Fibroblast of lung (primary cell): ENCODE data around the gene EEFSEC. TPM values are rescaled to one million over a fixed set of nuclear protein-coding genes. Genes with fewer than 3 reads are reported as not detected.

Source experiments
- DNase-seq, 2 donors: peaks; one replicate each; pipeline versions ENCODE4 v3.0.0 to v3.0.0-alpha.2; 2010; ENCODE audit warnings: low read depth in 2 of 2
- H2AFZ ChIP-seq: 2 replicates; pipeline ENCODE4 v1.5.1; 2012; ENCODE audit warnings: low read length, control low read depth, inconsistent platforms
- H3K27ac ChIP-seq: 2 replicates; pipeline ENCODE4 v1.5.1; 2011; ENCODE audit warnings: low read length, control low read depth; ENCODE audit not compliant: insufficient read depth
- H3K27me3 ChIP-seq: 2 replicates; pipeline ENCODE4 v1.5.1; 2011; ENCODE audit warnings: mild to moderate bottlenecking, low read length; ENCODE audit not compliant: control insufficient read depth, insufficient read depth
- H3K36me3 ChIP-seq: 2 replicates; pipeline ENCODE4 v1.5.1; 2011; ENCODE audit warnings: low read length; ENCODE audit not compliant: control insufficient read depth, insufficient read depth
- H3K4me1 ChIP-seq: 2 replicates; pipeline ENCODE4 v1.5.1; 2011; ENCODE audit warnings: low read length; ENCODE audit not compliant: control insufficient read depth, insufficient read depth; ENCODE audit errors: extremely low read depth
- H3K4me2 ChIP-seq: 2 replicates; pipeline ENCODE4 v1.5.1; 2011; ENCODE audit warnings: low read length, control low read depth; ENCODE audit not compliant: insufficient read depth; ENCODE audit errors: extremely low read depth
- H3K4me3 ChIP-seq, 4 experiments: fragments of 200-600 bp in 1 of 4; sonication (generic) in 1 of 4; replicated peaks in 1 of 4; 2 replicates each; pipeline ENCODE4 v1.5.1; 2011 to 2016; ENCODE audit warnings: low read length in 4 of 4, low read depth in 3 of 4, mild to moderate bottlenecking in 3 of 4, control low read depth in 2 of 4, inconsistent platforms in 1 of 4, mixed read lengths in 1 of 4; ENCODE audit not compliant: insufficient read depth in 1 of 4; ENCODE audit errors: control extremely low read depth in 1 of 4
- H3K79me2 ChIP-seq: 2 replicates; pipeline ENCODE4 v1.5.1; 2012; ENCODE audit warnings: mild to moderate bottlenecking, low read length, inconsistent platforms; ENCODE audit not compliant: control insufficient read depth, insufficient read depth
- H3K9ac ChIP-seq: 2 replicates; pipeline ENCODE4 v1.5.1; 2011; ENCODE audit warnings: mild to moderate bottlenecking, low read length, control low read depth; ENCODE audit not compliant: insufficient read depth
- H3K9me3 ChIP-seq: 2 replicates; pipeline ENCODE4 v1.5.1; 2012; ENCODE audit warnings: low read depth, low read length; ENCODE audit not compliant: control insufficient read depth, insufficient read depth
- H4K20me1 ChIP-seq: 2 replicates; pipeline ENCODE4 v1.5.1; 2011; ENCODE audit warnings: low read length; ENCODE audit not compliant: control insufficient read depth, insufficient read depth; ENCODE audit errors: extremely low read depth
- CTCF ChIP-seq, 2 donors: IDR thresholded peaks in 1 of 2; conservative IDR thresholded peaks in 1 of 2; 1 replicate in 1 of 2; 2 replicates in 1 of 2; pipeline ENCODE4 v1.5.1; 2011 to 2012; ENCODE audit warnings: low read length in 2 of 2, control low read depth in 1 of 2, inconsistent platforms in 1 of 2, low read depth in 1 of 2, mild to moderate bottlenecking in 1 of 2
- EZH2 ChIP-seq: IDR thresholded peaks from 2 replicates; pipeline ENCODE4 v1.5.1; 2012; ENCODE audit warnings: low read length, control low read depth, mild to moderate bottlenecking; ENCODE audit errors: missing control alignments
- polyA plus RNA-seq, 2 donors: library from polyadenylated mRNA; depleted of rRNA in 1 of 2; stranded (reverse) in 1 of 2; unstranded in 1 of 2; fragments of >200 nt; gene quantifications; 2 replicates each; pipeline ENCODE4 v1.2.1, GENCODE V29; 2011 to 2012; ENCODE audit warnings: missing spikeins in 1 of 2
- total RNA-seq: library from RNA; depleted of rRNA; stranded (reverse); fragments of >200 nt; gene quantifications from 2 replicates; pipeline ENCODE4 v1.2.1, GENCODE V29; 2014

Gene EEFSEC
- total and polyA plus RNA-seq, 2 donors (not counting 1 experiment from before 2014, with no cell fraction given): 2.6 to 5.0 TPM

DNA sequence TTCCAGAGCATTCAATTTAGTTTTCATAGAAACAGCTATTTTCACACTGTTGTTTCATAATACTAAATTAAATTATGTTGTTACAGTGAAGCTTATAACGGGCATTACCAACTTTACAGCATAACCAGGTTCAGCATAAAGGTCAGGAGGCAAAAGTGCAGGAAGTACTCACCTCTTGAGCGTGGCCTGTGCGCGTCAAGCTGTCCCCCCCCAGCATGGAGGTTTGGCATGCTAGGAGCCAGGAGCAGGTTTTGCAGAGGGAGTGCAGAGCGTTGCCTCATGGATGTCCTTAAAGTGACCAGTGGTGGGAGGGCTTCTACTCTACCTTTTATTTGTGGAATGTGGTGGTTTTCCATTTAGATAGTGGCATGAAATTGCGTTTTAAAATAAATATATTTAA lies 104.4 kb downstream of the EEFSEC start:
- H3K4me3 ChIP-seq: no peak overlapping the region
- no peaks in the 10 kb centered on the region for H3K36me3 ChIP-seq
- H3K9ac ChIP-seq: no peak overlapping the region
- H2AFZ ChIP-seq: no peak overlapping the region
- H4K20me1 ChIP-seq: no peaks in the 10 kb centered on the region
- H3K4me2 ChIP-seq: no peak overlapping the region
- no peaks in the 10 kb centered on the region for H3K4me1 ChIP-seq
- no peaks in the 10 kb centered on the region for H3K79me2 ChIP-seq
- DNase-seq: no peak
- no peaks in the 10 kb centered on the region for H3K27me3 ChIP-seq
- no peaks in the 10 kb centered on the region for H3K9me3 ChIP-seq
- TF ChIP-seq EZH2 (no peak), CTCF (conservative IDR thresholded peaks at IDR 0.05 in 1 of 2, IDR thresholded peaks at IDR 0.05 in 1 of 2; ENCODE audit: low read depth in 1 of 2, low read length in 2 of 2) (no peak)
- no peak overlapping the region for H3K27ac ChIP-seq

DNA sequence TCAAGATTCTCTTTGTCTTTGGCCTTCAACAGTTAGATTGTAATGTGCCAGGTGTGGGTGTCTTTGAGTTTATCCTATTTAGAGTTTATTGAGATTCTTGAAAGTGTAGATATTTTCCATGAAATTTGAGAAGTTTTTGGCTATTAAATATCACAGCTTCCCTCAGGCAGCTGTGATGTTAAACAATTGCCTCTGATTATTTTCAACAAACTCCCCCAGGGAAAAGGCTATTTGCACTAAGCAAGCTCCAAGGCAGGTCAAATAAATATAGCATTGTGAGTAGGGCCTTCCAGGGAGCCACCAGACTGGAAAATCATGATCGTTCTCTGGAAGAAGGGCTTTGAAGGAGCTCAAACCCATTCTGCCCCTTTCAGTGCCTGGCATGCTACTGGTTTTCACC lies 107.0 kb downstream of the EEFSEC start:
- no peaks in the 10 kb centered on the region for H3K36me3 ChIP-seq
- H3K9me3 ChIP-seq: no peaks in the 10 kb centered on the region
- H3K79me2 ChIP-seq: no peaks in the 10 kb centered on the region
- H4K20me1 ChIP-seq: no peaks in the 10 kb centered on the region
- DNase-seq: no peak
- no peaks in the 10 kb centered on the region for H3K4me1 ChIP-seq
- H3K27me3 ChIP-seq: no peaks in the 10 kb centered on the region
- no peak overlapping the region for H3K4me3 ChIP-seq
- H2AFZ ChIP-seq: no peak overlapping the region
- H3K27ac ChIP-seq: no peak overlapping the region
- no peak overlapping the region for H3K4me2 ChIP-seq
- H3K9ac ChIP-seq: no peak overlapping the region
- TF ChIP-seq EZH2 (no peak), CTCF (conservative IDR thresholded peaks at IDR 0.05 in 1 of 2, IDR thresholded peaks at IDR 0.05 in 1 of 2; ENCODE audit: low read depth in 1 of 2, low read length in 2 of 2) (no peak)

DNA sequence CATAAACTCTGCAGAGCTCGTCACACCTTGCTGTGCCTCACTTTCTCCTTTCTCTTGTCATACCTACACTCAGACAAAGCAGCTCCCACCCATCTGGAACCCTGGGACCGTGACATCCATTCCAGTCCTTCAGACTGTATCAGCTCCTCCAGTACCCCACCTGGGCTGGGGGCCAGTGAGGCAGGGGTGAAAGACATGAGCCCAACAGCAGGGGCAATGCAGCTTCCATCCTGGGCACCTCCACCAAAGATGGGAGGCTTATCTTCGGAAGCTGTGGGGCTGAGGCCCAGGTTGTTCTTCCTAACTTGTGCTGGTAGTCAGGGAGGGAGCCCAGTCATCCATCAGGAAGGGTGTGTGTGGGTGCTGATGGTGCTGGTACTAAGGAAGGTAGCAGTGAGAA lies 109.2 kb downstream of the EEFSEC start:
- no peaks in the 10 kb centered on the region for H3K9me3 ChIP-seq
- H3K79me2 ChIP-seq: no peaks in the 10 kb centered on the region
- H3K27ac ChIP-seq: no peak overlapping the region

More for the DNA sequence above, 109.2 kb downstream of the EEFSEC start:
- Histone ChIP-seq H3K4me1 (no peaks in the 10 kb centered on the region), H3K4me2 (no peak overlapping the region), H3K9ac (no peak overlapping the region), H3K27me3 (no peaks in the 10 kb centered on the region), H2AFZ (no peak overlapping the region), H4K20me1 (no peaks in the 10 kb centered on the region), H3K36me3 (no peaks in the 10 kb centered on the region), H3K4me3 (no peak overlapping the region)
- no peak for TF ChIP-seq EZH2
- TF ChIP-seq CTCF (conservative IDR thresholded peaks at IDR 0.05 in 1 of 2, IDR thresholded peaks at IDR 0.05 in 1 of 2; ENCODE audit: low read depth in 1 of 2, low read length in 2 of 2): no peak
- DNase-seq: no peak
